GM12875 (cell line): Measurements from ENCODE around the gene LPCAT3.

Source experiments
- H3K4me3 ChIP-seq: one replicate; pipeline ENCODE4 v1.5.1; 2011; ENCODE audit warnings: low read depth, low read length, control low read depth
- CTCF ChIP-seq: IDR thresholded peaks from 2 replicates; pipeline ENCODE4 v1.5.1; 2011; ENCODE audit warnings: low read depth, mild to moderate bottlenecking, control low read depth, inconsistent platforms, low read length, moderate library complexity, borderline replicate concordance; ENCODE audit not compliant: insufficient read depth

LPCAT3 gene

GRCh38 chr12:6970096-6970527, 48.2 kb downstream of the LPCAT3 start:
- TF ChIP-seq CTCF = no peak

GRCh38 chr12:6968426-6968825, 49.9 kb downstream of the LPCAT3 start:
- no peak overlapping the region for H3K4me3 ChIP-seq
- no peak for TF ChIP-seq CTCF

More at GRCh38 chr12:6970096-6970527, 48.2 kb downstream of the LPCAT3 start:
- peak overlapping the region; percentile 73 for H3K4me3 ChIP-seq

- H3K4me3 ChIP-seq = no peak overlapping the region
- no peak for TF ChIP-seq CTCF
These were observed 50.6 kb downstream of the LPCAT3 start for GRCh38 chr12:6967651-6968100.

- TF ChIP-seq CTCF = no peak
These were observed 51.9 kb downstream of the LPCAT3 start for GRCh38 chr12:6966351-6966750.

GRCh38 chr12:6965714-6966113, 52.6 kb downstream of the LPCAT3 start:
- no peak for TF ChIP-seq CTCF
- no peak overlapping the region for H3K4me3 ChIP-seq

More at GRCh38 chr12:6966351-6966750, 51.9 kb downstream of the LPCAT3 start:
- H3K4me3 ChIP-seq = no peak overlapping the region

GRCh38 chr12:6965026-6965661, 53.1 kb downstream of the LPCAT3 start:
- peak; percentile 91 for TF ChIP-seq CTCF
- H3K4me3 ChIP-seq = no peak overlapping the region

GRCh38 chr12:6964605-6965025, 53.7 kb downstream of the LPCAT3 start:
- no peak for TF ChIP-seq CTCF
- no peak overlapping the region for H3K4me3 ChIP-seq
